Activated CD4-positive, alpha-beta T cell treated with anti-CD3 and anti-CD28 coated beads for 1 hour (primary cell): Measurements from ENCODE around the gene MUC6.

Experiments used
- DNase-seq: peaks from one replicate; pipeline ENCODE4 v3.0.0-alpha.2; 2020

MUC6 gene

GRCh38 chr11:1049911-1050580 is 13.5 kb upstream of the MUC6 start:
- no peak for DNase-seq

GRCh38 chr11:1049431-1049891 is 12.9 kb upstream of the MUC6 start:
- no peak for DNase-seq

DNA sequence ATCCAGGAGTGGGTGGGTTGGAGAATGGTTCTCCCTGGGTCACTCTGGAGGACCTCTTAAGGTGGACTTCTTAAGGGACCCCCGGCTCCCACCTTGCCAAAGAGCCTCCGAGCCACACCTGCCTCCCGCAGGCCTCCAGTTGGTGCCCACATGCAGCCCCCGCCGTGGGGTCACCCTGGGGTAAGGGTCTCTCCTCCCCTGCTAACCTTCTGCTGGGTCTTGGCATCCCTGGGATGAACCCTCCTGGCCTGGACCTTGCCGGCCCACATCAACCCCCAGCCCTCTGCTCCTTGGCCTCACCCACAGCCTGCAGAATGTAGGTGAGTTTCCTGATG is 12.5 kb upstream of the MUC6 start:
- DNase-seq = no peak

DNA sequence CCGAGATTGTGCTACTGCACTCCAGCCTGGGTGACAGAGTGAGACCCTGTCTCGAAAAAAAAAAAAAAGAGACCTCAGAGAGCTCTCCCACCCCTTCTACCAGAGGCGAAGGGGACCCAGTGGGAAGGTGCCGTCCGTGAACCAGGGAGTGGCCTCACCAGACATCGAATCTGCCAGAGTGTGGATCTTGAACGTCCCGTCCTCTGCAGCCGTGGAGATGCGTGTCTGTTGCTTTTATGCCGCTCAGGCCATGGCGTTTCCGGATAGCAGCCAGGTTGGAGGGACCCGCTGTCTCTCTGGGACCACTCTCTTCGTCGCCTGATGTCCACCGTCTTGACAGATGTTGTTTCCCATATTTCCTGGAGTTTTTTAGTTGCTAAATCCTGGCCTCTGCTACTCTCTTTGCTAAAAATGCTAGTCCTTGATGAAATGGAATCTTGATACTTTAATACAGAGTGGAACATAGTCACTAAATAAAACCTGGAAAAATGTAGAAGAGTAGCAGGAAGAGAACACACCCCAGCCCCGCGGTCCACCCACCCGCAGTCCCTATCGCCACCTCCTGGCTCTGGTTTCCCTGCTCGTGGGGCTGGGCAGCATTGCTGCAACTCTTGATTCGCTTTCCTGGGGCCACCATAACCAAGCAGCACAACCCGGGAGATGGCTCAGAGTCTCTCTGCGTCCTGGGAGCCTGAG is 12.0 kb upstream of the MUC6 start:
- no peak for DNase-seq

GRCh38 chr11:1047595-1048156 is 11.2 kb upstream of the MUC6 start:
- no peak for DNase-seq

GRCh38 chr11:1044160-1044559 is 7.6 kb upstream of the MUC6 start:
- no peak for DNase-seq

GRCh38 chr11:1043563-1044096 is 7.1 kb upstream of the MUC6 start:
- DNase-seq = no peak

- no peak for DNase-seq
Observed at GRCh38 chr11:1042626-1043562, 6.4 kb upstream of the MUC6 start.

- DNase-seq = no peak
Observed at GRCh38 chr11:1041936-1042608, 5.6 kb upstream of the MUC6 start.

GRCh38 chr11:1041471-1041870 is 5.0 kb upstream of the MUC6 start:
- no peak for DNase-seq

GRCh38 chr11:1041149-1041467 is 4.6 kb upstream of the MUC6 start:
- DNase-seq = no peak

- no peak for DNase-seq
Observed at GRCh38 chr11:1040428-1041148, 4.1 kb upstream of the MUC6 start.

- no peak for DNase-seq
Observed at GRCh38 chr11:1039481-1040427, 3.2 kb upstream of the MUC6 start.

GRCh38 chr11:1038921-1039320 is 2.4 kb upstream of the MUC6 start:
- no peak for DNase-seq

DNA sequence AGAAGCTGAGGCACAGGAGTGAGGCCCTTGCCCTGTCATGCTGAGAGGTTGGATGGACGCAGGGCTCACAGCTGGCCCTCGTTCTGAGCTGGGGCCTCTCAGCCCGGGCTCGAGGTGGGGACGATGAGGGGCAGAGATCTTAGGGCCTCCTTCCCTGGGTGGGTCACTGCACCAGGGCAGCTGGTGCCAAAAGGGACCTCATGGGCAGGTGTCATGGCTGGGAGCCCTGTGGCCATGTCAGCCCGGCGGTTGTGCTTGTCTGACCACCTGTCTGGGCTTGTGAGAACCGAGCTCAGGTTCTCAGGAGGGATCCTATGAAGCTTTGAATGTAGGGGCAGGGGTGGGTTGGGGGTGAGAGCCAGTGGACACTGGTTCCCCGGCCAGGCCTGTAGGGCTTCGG is 1.8 kb upstream of the MUC6 start:
- no peak for DNase-seq

DNA sequence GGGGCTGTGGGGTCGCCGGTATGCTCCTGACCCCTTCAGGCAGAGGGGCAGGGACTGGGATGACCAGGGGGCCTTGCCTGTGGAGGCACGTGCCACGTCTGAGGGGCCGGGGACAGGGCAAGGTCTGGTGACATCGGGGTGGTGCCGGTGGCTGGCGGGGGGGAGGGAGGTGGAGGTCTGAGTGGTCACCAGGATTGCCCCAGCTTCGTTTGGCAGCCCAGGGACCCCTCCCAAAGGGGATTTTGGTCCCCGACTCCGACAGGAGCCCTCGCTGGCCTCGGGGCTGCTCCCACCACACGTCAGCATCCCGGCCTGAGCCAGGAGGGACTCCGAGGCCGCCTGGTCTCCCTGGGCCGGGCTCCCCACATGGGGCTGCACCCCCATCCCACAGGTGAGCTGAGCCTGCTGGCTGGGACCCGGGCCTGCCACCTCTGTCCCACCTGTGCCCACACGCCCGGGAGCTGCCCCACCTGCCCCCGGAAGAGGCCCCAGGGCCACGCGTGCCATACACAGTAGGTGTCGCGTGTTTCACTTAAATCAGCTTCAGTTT is 1.1 kb upstream of the MUC6 start:
- DNase-seq = no peak

GRCh38 chr11:1036931-1037330 is 413 bp upstream of the MUC6 start:
- no peak for DNase-seq

GRCh38 chr11:1035577-1036283 is 788 bp downstream of the MUC6 start:
- no peak for DNase-seq

- DNase-seq = no peak
Observed at GRCh38 chr11:1034456-1035295, 1.8 kb downstream of the MUC6 start.
